Measurements from ENCODE around the gene IPO8. TPM values are rescaled to one million over a fixed set of nuclear protein-coding genes. Genes with fewer than 3 reads are reported as not detected.

IPO8 gene
- polyA plus RNA-seq: 11.3 TPM

GRCh38 chr12:30695199-30696102 lies at the start of gene IPO8:
IPO8 (minus strand) TSS chr12:30695869; CDS start chr12:30695647, 222 bp downstream.
- Mint-ChIP-seq H3K4me3 (peak within 1 kb of the TSS; percentile 90 to 99 (median 98)), H3K9me3 (peaks cover 0 to 2% (median 0%) of the 10 kb centered on the region in 3 donors), H3K4me1 (peaks cover 24 to 37% (median 29%) of the 10 kb centered on the region in 3 donors), H3K27ac (peak within 1 kb of the TSS; percentile 90 to 96 (median 93)), H3K27me3 (peaks cover 2% of the 10 kb centered on the region), H3K36me3 (no peaks in the 10 kb centered on the region)

- Mint-ChIP-seq H3K4me1 (peaks cover 6 to 12% (median 12%) of the 10 kb centered on the region in 3 donors), H3K9me3 (no peaks in the 10 kb centered on the region), H3K4me3 (no peak overlapping the region), H3K27me3 (no peaks in the 10 kb centered on the region), H3K36me3 (peaks cover 9% of the 10 kb centered on the region), H3K27ac (no peak overlapping the region)
These were observed 48.7 kb upstream of the IPO8 start for GRCh38 chr12:30744321-30744720.

GRCh38 chr12:30740274-30740673 lies 44.6 kb upstream of the IPO8 start:
- Mint-ChIP-seq H3K27ac (no peak overlapping the region), H3K36me3 (peaks cover 13% of the 10 kb centered on the region), H3K4me1 (peaks cover 0 to 3% (median 0%) of the 10 kb centered on the region in 3 donors), H3K4me3 (no peak overlapping the region), H3K27me3 (no peaks in the 10 kb centered on the region), H3K9me3 (peaks cover 0 to 4% (median 0%) of the 10 kb centered on the region in 3 donors)

GRCh38 chr12:30739020-30739419 lies 43.4 kb upstream of the IPO8 start:
- Mint-ChIP-seq H3K4me3 (no peak overlapping the region), H3K27me3 (no peaks in the 10 kb centered on the region), H3K36me3 (peaks cover 15% of the 10 kb centered on the region), H3K9me3 (peaks cover 0 to 4% (median 0%) of the 10 kb centered on the region in 3 donors), H3K27ac (no peak overlapping the region), H3K4me1 (peaks cover 0 to 3% (median 0%) of the 10 kb centered on the region in 3 donors)

- no peak overlapping the region for H3K4me3 Mint-ChIP-seq
- H3K27me3 Mint-ChIP-seq: no peaks in the 10 kb centered on the region
- no peaks in the 10 kb centered on the region for H3K4me1 Mint-ChIP-seq
- peaks cover 15% of the 10 kb centered on the region for H3K36me3 Mint-ChIP-seq
- no peak overlapping the region for H3K27ac Mint-ChIP-seq
- no peaks in the 10 kb centered on the region for H3K9me3 Mint-ChIP-seq
These were observed 37.4 kb upstream of the IPO8 start for GRCh38 chr12:30732954-30733637.

- H3K27me3 Mint-ChIP-seq: no peaks in the 10 kb centered on the region
- H3K4me3 Mint-ChIP-seq: no peak overlapping the region
- H3K4me1 Mint-ChIP-seq: no peaks in the 10 kb centered on the region
- no peaks in the 10 kb centered on the region for H3K9me3 Mint-ChIP-seq
- H3K27ac Mint-ChIP-seq: no peak overlapping the region
- H3K36me3 Mint-ChIP-seq: peaks cover 14% of the 10 kb centered on the region
These were observed 34.3 kb upstream of the IPO8 start for GRCh38 chr12:30730011-30730410.

- Mint-ChIP-seq H3K27me3 (no peaks in the 10 kb centered on the region), H3K9me3 (no peaks in the 10 kb centered on the region), H3K27ac (no peak overlapping the region), H3K4me1 (no peaks in the 10 kb centered on the region), H3K36me3 (peaks cover 11% of the 10 kb centered on the region), H3K4me3 (no peak overlapping the region)
These were observed 33.9 kb upstream of the IPO8 start for GRCh38 chr12:30729547-30729946.

GRCh38 chr12:30726647-30727046 lies 31.0 kb upstream of the IPO8 start:
- Mint-ChIP-seq H3K4me3 (no peak overlapping the region), H3K9me3 (no peaks in the 10 kb centered on the region), H3K4me1 (no peaks in the 10 kb centered on the region), H3K36me3 (peaks cover 9% of the 10 kb centered on the region), H3K27ac (no peak overlapping the region), H3K27me3 (no peaks in the 10 kb centered on the region)

GRCh38 chr12:30725739-30726138 lies 30.1 kb upstream of the IPO8 start:
- Mint-ChIP-seq H3K9me3 (no peaks in the 10 kb centered on the region), H3K27me3 (no peaks in the 10 kb centered on the region), H3K27ac (no peak overlapping the region), H3K36me3 (peaks cover 9% of the 10 kb centered on the region), H3K4me1 (no peaks in the 10 kb centered on the region), H3K4me3 (no peak overlapping the region)

- Mint-ChIP-seq H3K4me1 (no peaks in the 10 kb centered on the region), H3K9me3 (no peaks in the 10 kb centered on the region), H3K27me3 (no peaks in the 10 kb centered on the region), H3K36me3 (peaks cover 7% of the 10 kb centered on the region), H3K4me3 (no peak overlapping the region), H3K27ac (no peak overlapping the region)
These were observed 23.4 kb upstream of the IPO8 start for GRCh38 chr12:30719060-30719459.

GRCh38 chr12:30707613-30708342 lies 12.1 kb upstream of the IPO8 start:
- Mint-ChIP-seq H3K36me3 (peaks cover 8% of the 10 kb centered on the region), H3K9me3 (no peaks in the 10 kb centered on the region), H3K4me3 (no peak overlapping the region), H3K27me3 (no peaks in the 10 kb centered on the region), H3K27ac (no peak overlapping the region), H3K4me1 (no peaks in the 10 kb centered on the region)

- H3K27me3 Mint-ChIP-seq: no peaks in the 10 kb centered on the region
- no peak overlapping the region for H3K4me3 Mint-ChIP-seq
- H3K9me3 Mint-ChIP-seq: no peaks in the 10 kb centered on the region
- peaks cover 5% of the 10 kb centered on the region for H3K36me3 Mint-ChIP-seq
- H3K4me1 Mint-ChIP-seq: no peaks in the 10 kb centered on the region
- no peak overlapping the region for H3K27ac Mint-ChIP-seq
These were observed 10.8 kb upstream of the IPO8 start for GRCh38 chr12:30706476-30706875.

- H3K27ac Mint-ChIP-seq: no peak overlapping the region
- H3K9me3 Mint-ChIP-seq: no peaks in the 10 kb centered on the region
- peaks cover 2% of the 10 kb centered on the region for H3K36me3 Mint-ChIP-seq
- peaks cover 2 to 3% (median 2%) of the 10 kb centered on the region in 3 donors for H3K4me1 Mint-ChIP-seq
- H3K27me3 Mint-ChIP-seq: peaks cover 2% of the 10 kb centered on the region
- no peak overlapping the region for H3K4me3 Mint-ChIP-seq
These were observed 5.4 kb upstream of the IPO8 start for GRCh38 chr12:30701056-30701455.

- peaks cover 2% of the 10 kb centered on the region for H3K27me3 Mint-ChIP-seq
- peak overlapping the region in 1 of 3 donors; percentile 55 for H3K27ac Mint-ChIP-seq
- peaks cover 3 to 6% (median 5%) of the 10 kb centered on the region in 3 donors for H3K4me1 Mint-ChIP-seq
- peaks cover 0 to 2% (median 0%) of the 10 kb centered on the region in 3 donors for H3K9me3 Mint-ChIP-seq
- H3K36me3 Mint-ChIP-seq: peaks cover under 1% of the 10 kb centered on the region
- no peak overlapping the region for H3K4me3 Mint-ChIP-seq
These were observed 4.7 kb upstream of the IPO8 start for GRCh38 chr12:30700216-30700900.

All from IgD-negative memory B cell (primary cell).